HFFc6 (cell line): ENCODE results near the gene GJB3. TPM values are rescaled to one million over a fixed set of nuclear protein-coding genes. Genes with fewer than 3 reads are reported as not detected.

ENCODE experiments used
- DNase-seq: peaks from one replicate; pipeline ENCODE4 v3.0.0-alpha.2; 2018
- H3K27ac Mint-ChIP-seq: 2 replicates; pipeline ENCODE4 v1.8.0; 2020; ENCODE audit warnings: mild to moderate bottlenecking, mixed read lengths
- H3K27me3 Mint-ChIP-seq: 2 replicates; pipeline ENCODE4 v1.8.0; 2021; ENCODE audit warnings: mild to moderate bottlenecking, moderate library complexity, mixed read lengths; ENCODE audit not compliant: insufficient read depth
- H3K36me3 Mint-ChIP-seq: 2 replicates; pipeline ENCODE4 v1.8.0; 2021; ENCODE audit warnings: low read depth, mixed read lengths
- H3K4me1 Mint-ChIP-seq: 2 replicates; pipeline ENCODE4 v1.8.0; 2020; ENCODE audit warnings: low read depth, mixed read lengths
- H3K4me3 Mint-ChIP-seq: 2 replicates; pipeline ENCODE4 v1.8.0; 2020; ENCODE audit warnings: mild to moderate bottlenecking, moderate library complexity, mixed read lengths
- H3K9me3 Mint-ChIP-seq: 2 replicates; pipeline ENCODE4 v1.8.0; 2020; ENCODE audit warnings: mild to moderate bottlenecking, mixed read lengths
- CTCF ChIP-seq: fragments of 200-600 bp; sonication (generic); IDR thresholded peaks from 2 replicates; pipeline ENCODE4 v1.5.0; 2021; ENCODE audit warnings: antibody characterized with exemption, mild to moderate bottlenecking
- total RNA-seq, 6 experiments: library from RNA; stranded (reverse); fragmentation: NEBNext Ultra II Directional; extraction: Animal tissue kit (Norgen Biotek cat#: 25700); gene quantifications; 2 replicates in 1 of 6; 3 replicates in 5 of 6; pipeline ENCODE4 v1.2.3, GENCODE V29; 2021

The GJB3 gene
- total RNA-seq, 6 experiments from 2014 or later, result 0.12 to 0.14 TPM; not detected in 4

GRCh38 chr1:34761176-34761761, 19.7 kb upstream of the GJB3 start:
- peaks cover 14% of the 10 kb centered on the region for H3K4me1 Mint-ChIP-seq
- H3K27ac Mint-ChIP-seq, result no peak overlapping the region
- TF ChIP-seq CTCF, result no peak
- H3K27me3 Mint-ChIP-seq, result peaks cover 13% of the 10 kb centered on the region
- no peak for DNase-seq
- no peak overlapping the region for H3K4me3 Mint-ChIP-seq
- no peaks in the 10 kb centered on the region for H3K9me3 Mint-ChIP-seq
- no peaks in the 10 kb centered on the region for H3K36me3 Mint-ChIP-seq

- peaks cover 14% of the 10 kb centered on the region for H3K4me1 Mint-ChIP-seq
- H3K4me3 Mint-ChIP-seq, result no peak overlapping the region
- DNase-seq, result no peak
- H3K27ac Mint-ChIP-seq, result no peak overlapping the region
- no peaks in the 10 kb centered on the region for H3K36me3 Mint-ChIP-seq
- no peak for TF ChIP-seq CTCF
- peaks cover 11% of the 10 kb centered on the region for H3K27me3 Mint-ChIP-seq
- H3K9me3 Mint-ChIP-seq, result no peaks in the 10 kb centered on the region
Observed at GRCh38 chr1:34761776-34762307, 19.2 kb upstream of the GJB3 start.

GRCh38 chr1:34762474-34763141, 18.4 kb upstream of the GJB3 start:
- no peak overlapping the region for H3K27ac Mint-ChIP-seq
- no peak for DNase-seq
- peaks cover 11% of the 10 kb centered on the region for H3K27me3 Mint-ChIP-seq
- no peak for TF ChIP-seq CTCF
- H3K4me3 Mint-ChIP-seq, result no peak overlapping the region
- no peaks in the 10 kb centered on the region for H3K9me3 Mint-ChIP-seq
- H3K36me3 Mint-ChIP-seq, result no peaks in the 10 kb centered on the region
- peaks cover 14% of the 10 kb centered on the region for H3K4me1 Mint-ChIP-seq

GRCh38 chr1:34763142-34763781, 17.8 kb upstream of the GJB3 start:
- Mint-ChIP-seq H3K4me3 (peak overlapping the region; percentile 48), H3K9me3 (no peaks in the 10 kb centered on the region), H3K4me1 (peaks cover 14% of the 10 kb centered on the region), H3K27me3 (peaks cover 11% of the 10 kb centered on the region), H3K36me3 (no peaks in the 10 kb centered on the region), H3K27ac (no peak overlapping the region)
- peak; percentile 65 for DNase-seq
- TF ChIP-seq CTCF, result no peak

- Mint-ChIP-seq H3K4me3 (no peak overlapping the region), H3K27me3 (no peaks in the 10 kb centered on the region; the same call in 1 of the 2 replicates), H3K36me3 (no peaks in the 10 kb centered on the region), H3K4me1 (peaks cover 2% of the 10 kb centered on the region), H3K27ac (no peak overlapping the region), H3K9me3 (no peaks in the 10 kb centered on the region)
- TF ChIP-seq CTCF, result no peak
- DNase-seq, result no peak
Observed at GRCh38 chr1:34768856-34769255, 12.2 kb upstream of the GJB3 start.
